Lung (tissue), 12 donors: ENCODE data around the gene CPT1A. TPM values are rescaled to one million over a fixed set of nuclear protein-coding genes. Genes with fewer than 3 reads are reported as not detected.

Source experiments
- ATAC-seq: fragments of 200-7000 bp; cut with Tn5 transposase; one replicate; pipeline ENCODE4 v1.9.1; 2020; ENCODE audit warnings: moderate number of reproducible peaks; ENCODE audit not compliant: insufficient read depth, low FRiP score
- DNase-seq, 3 donors: peaks; one replicate each; pipeline ENCODE4 v3.0.0-alpha.2; 2013 to 2017
- H3K27ac ChIP-seq, 2 donors: one replicate each; pipeline ENCODE4 v1.5.1; 2013; ENCODE audit warnings: mild to moderate bottlenecking in 2 of 2, moderate library complexity in 2 of 2, control low read depth in 1 of 2, inconsistent platforms in 1 of 2, low read depth in 1 of 2, low read length in 1 of 2
- H3K27me3 ChIP-seq, 3 donors: one replicate each; pipeline ENCODE4 v1.5.1; 2013; ENCODE audit warnings: low read length in 2 of 3; ENCODE audit not compliant: control insufficient read depth in 3 of 3, insufficient read depth in 3 of 3
- H3K36me3 ChIP-seq, 4 donors: one replicate each; pipeline ENCODE4 v1.5.1; 2013; ENCODE audit warnings: low read length in 4 of 4, mild to moderate bottlenecking in 1 of 4, moderate library complexity in 1 of 4; ENCODE audit not compliant: control insufficient read depth in 4 of 4, insufficient read depth in 4 of 4
- H3K4me1 ChIP-seq, 5 donors: one replicate each; pipeline ENCODE4 v1.5.1; 2013; ENCODE audit warnings: low read length in 5 of 5, mild to moderate bottlenecking in 2 of 5, moderate library complexity in 1 of 5; ENCODE audit not compliant: control insufficient read depth in 5 of 5, insufficient read depth in 5 of 5
- H3K4me3 ChIP-seq: one replicate; pipeline ENCODE4 v1.5.1; 2013; ENCODE audit warnings: mild to moderate bottlenecking, control low read depth, moderate library complexity
- H3K9ac ChIP-seq, 2 donors: one replicate each; pipeline ENCODE4 v1.5.1; 2013; ENCODE audit warnings: low read length in 2 of 2, control low read depth in 1 of 2; ENCODE audit not compliant: insufficient read depth in 1 of 2
- H3K9me3 ChIP-seq, 4 donors: one replicate each; pipeline ENCODE4 v1.5.1; 2013; ENCODE audit warnings: low read length in 3 of 4, mild to moderate bottlenecking in 1 of 4, moderate library complexity in 1 of 4; ENCODE audit not compliant: control insufficient read depth in 4 of 4, insufficient read depth in 3 of 4
- WGBS, 2 donors: extraction: QIAGEN DNeasy Blood & Tissue Kit; methylation state at CpG; one replicate each; pipeline ENCODE4 v1.1.7; 2013; 5-methylcytosine and 5-hydroxymethylcytosine counted together
- polyA plus RNA-seq, 2 donors: library from polyadenylated mRNA; stranded (reverse); fragments of 200-250 nt; gene quantifications; one replicate each; pipeline ENCODE4 v1.2.1, GENCODE V29; 2013
- total RNA-seq, 2 donors: library from RNA; depleted of rRNA in 1 of 2; stranded (reverse); fragments of >200 nt in 1 of 2; gene quantifications; one replicate each; pipeline ENCODE4 v1.2.1, GENCODE V29; 2014 to 2021
- TF ChIP-seq, protein P1 (sequence below): IDR thresholded peaks from 2 replicates; pipeline ENCODE4 v1.5.1; 2012; ENCODE audit warnings: mild to moderate bottlenecking; ENCODE audit errors: control extremely low read depth, extremely low read depth
- donor health status: control.
- donor health status: control.
- donor health status: Bipolar disorder and iron deficiency.
- donor health status: healthy.
- donor health status: DM: yes; HTN: yes; CAD: no.

The CPT1A gene
- total and polyA plus RNA-seq, 4 donors, result 17.0 to 51.7 (median 18.4) TPM

- ATAC-seq, result no peak
- peaks cover 0 to 42% (median 18%) of the 10 kb centered on the region in 4 donors for H3K36me3 ChIP-seq
- H3K27me3 ChIP-seq, result no peaks in the 10 kb centered on the region
- no peak overlapping the region for H3K9ac ChIP-seq
- no peak overlapping the region for H3K4me3 ChIP-seq
- WGBS, 2 donors, result 81 to 89% methylated on average over 8 of the region's 8 CpGs
- no peaks in the 10 kb centered on the region for H3K9me3 ChIP-seq
- DNase-seq, result no peak
- H3K4me1 ChIP-seq, result no peaks in the 10 kb centered on the region
- H3K27ac ChIP-seq, result no peak overlapping the region
- TF ChIP-seq, protein P1, sequence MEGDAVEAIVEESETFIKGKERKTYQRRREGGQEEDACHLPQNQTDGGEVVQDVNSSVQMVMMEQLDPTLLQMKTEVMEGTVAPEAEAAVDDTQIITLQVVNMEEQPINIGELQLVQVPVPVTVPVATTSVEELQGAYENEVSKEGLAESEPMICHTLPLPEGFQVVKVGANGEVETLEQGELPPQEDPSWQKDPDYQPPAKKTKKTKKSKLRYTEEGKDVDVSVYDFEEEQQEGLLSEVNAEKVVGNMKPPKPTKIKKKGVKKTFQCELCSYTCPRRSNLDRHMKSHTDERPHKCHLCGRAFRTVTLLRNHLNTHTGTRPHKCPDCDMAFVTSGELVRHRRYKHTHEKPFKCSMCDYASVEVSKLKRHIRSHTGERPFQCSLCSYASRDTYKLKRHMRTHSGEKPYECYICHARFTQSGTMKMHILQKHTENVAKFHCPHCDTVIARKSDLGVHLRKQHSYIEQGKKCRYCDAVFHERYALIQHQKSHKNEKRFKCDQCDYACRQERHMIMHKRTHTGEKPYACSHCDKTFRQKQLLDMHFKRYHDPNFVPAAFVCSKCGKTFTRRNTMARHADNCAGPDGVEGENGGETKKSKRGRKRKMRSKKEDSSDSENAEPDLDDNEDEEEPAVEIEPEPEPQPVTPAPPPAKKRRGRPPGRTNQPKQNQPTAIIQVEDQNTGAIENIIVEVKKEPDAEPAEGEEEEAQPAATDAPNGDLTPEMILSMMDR, result no peak
Observed at GRCh38 chr11:68766786-68767185, 74.9 kb downstream of the CPT1A start.

GRCh38 chr11:68764746-68765145 is 77.0 kb downstream of the CPT1A start:
- Histone ChIP-seq H3K9ac (no peak overlapping the region), H3K4me1 (no peaks in the 10 kb centered on the region), H3K36me3 (peaks cover 5 to 37% (median 14%) of the 10 kb centered on the region in 4 donors), H3K27ac (no peak overlapping the region), H3K9me3 (no peaks in the 10 kb centered on the region), H3K4me3 (no peak overlapping the region), H3K27me3 (no peaks in the 10 kb centered on the region)
- DNase-seq (no peak), ATAC-seq (no peak)
- TF ChIP-seq, protein P1, result no peak
- 87 to 88% methylated on average over 16 of the region's 16 CpGs for WGBS, 2 donors

DNA sequence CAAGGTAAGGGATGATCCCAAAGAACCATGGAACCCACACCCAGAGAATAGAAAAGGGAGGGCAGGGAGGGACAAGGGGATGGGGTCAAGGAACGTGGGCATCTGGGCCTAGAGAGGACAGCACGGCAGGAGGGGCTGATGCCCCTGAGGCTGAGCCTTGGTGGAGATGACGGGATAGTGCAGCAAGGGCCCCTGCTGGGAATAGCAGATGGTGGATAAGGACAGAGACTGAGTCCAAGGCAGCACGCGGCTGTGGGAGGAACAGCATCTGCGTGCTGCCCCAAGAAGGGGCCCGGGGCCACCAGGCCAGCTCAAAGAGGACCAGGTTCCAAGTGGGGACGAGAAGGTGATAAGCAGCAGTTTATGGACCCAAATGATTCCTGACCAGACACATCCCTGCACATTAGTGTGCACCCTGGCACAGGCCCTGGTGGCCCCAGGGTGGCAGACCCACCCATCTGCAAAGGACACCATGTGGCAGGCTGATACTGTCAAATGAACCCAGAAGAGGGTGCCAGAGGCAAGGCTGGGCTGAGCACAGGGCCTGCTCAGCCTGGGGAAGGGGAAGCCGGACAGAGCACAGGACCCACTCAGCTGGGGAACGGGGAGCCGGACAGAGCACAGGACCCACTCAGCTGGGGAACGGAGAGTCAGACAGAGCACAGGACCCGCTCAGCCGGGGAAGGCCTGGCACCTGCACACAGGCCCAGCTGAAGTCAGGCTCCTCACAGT is 77.6 kb downstream of the CPT1A start:
- H3K36me3 ChIP-seq, result peaks cover 5 to 35% (median 14%) of the 10 kb centered on the region in 4 donors

More for the DNA sequence above, 77.6 kb downstream of the CPT1A start:
- ATAC-seq (no peak), DNase-seq (no peak)
- H3K27ac ChIP-seq, result no peak overlapping the region
- 92 to 94% methylated on average over 14 of the region's 14 CpGs for WGBS, 2 donors
- no peaks in the 10 kb centered on the region for H3K27me3 ChIP-seq
- no peaks in the 10 kb centered on the region for H3K4me1 ChIP-seq
- TF ChIP-seq, protein P1, result no peak
- no peak overlapping the region for H3K4me3 ChIP-seq
- H3K9ac ChIP-seq, result no peak overlapping the region
- H3K9me3 ChIP-seq, result no peaks in the 10 kb centered on the region
